ENCODE measurements around the gene TENM4. TPM values are rescaled to one million over a fixed set of nuclear protein-coding genes. Genes with fewer than 3 reads are reported as not detected.

TENM4 gene
- total RNA-seq, 2 experiments from 2014 or later = not detected

- H3K27me3 Mint-ChIP-seq = no peaks in the 10 kb centered on the region
- no peak overlapping the region for H3K4me3 Mint-ChIP-seq
- H3K36me3 Mint-ChIP-seq (ENCODE audit: low read depth) = no peaks in the 10 kb centered on the region
- ATAC-seq (no peak), DNase-seq (no peak)
- intact Hi-C loops (cut with micrococcal nuclease) = no loop called here
- no peak for TF ChIP-seq CTCF (IDR thresholded peaks at IDR 0.05)
- H3K4me1 Mint-ChIP-seq (ENCODE audit: low read depth) = no peaks in the 10 kb centered on the region
- ChIA-PET POLR2A (no interaction called here), CTCF (no interaction called here)
- H3K27ac Mint-ChIP-seq = no peak overlapping the region
- no peaks in the 10 kb centered on the region for H3K9me3 Mint-ChIP-seq
Measured at GRCh38 chr11:79263001-79263400, 177.8 kb downstream of the TENM4 start.

GRCh38 chr11:79262221-79262620 is 178.6 kb downstream of the TENM4 start:
- Mint-ChIP-seq H3K27ac (no peak overlapping the region), H3K4me3 (no peak overlapping the region), H3K4me1 (ENCODE audit: low read depth) (no peaks in the 10 kb centered on the region), H3K27me3 (no peaks in the 10 kb centered on the region), H3K9me3 (no peaks in the 10 kb centered on the region), H3K36me3 (ENCODE audit: low read depth) (no peaks in the 10 kb centered on the region)
- no peak for DNase-seq
- TF ChIP-seq CTCF (IDR thresholded peaks at IDR 0.05) = no peak
- ChIA-PET POLR2A (no interaction called here), CTCF (no interaction called here)
- ATAC-seq = no peak
- intact Hi-C loops (cut with micrococcal nuclease) = no loop called here

GRCh38 chr11:79261684-79262083 is 179.1 kb downstream of the TENM4 start:
- no peak for ATAC-seq
- Mint-ChIP-seq H3K27ac (no peak overlapping the region), H3K4me3 (no peak overlapping the region), H3K36me3 (ENCODE audit: low read depth) (no peaks in the 10 kb centered on the region), H3K9me3 (no peaks in the 10 kb centered on the region), H3K4me1 (ENCODE audit: low read depth) (no peaks in the 10 kb centered on the region), H3K27me3 (no peaks in the 10 kb centered on the region)
- DNase-seq = no peak
- CTCF ChIA-PET = no interaction called here
- intact Hi-C loops (cut with micrococcal nuclease) = no loop called here
- POLR2A ChIA-PET = no interaction called here
- TF ChIP-seq CTCF (IDR thresholded peaks at IDR 0.05) = no peak

GRCh38 chr11:79259800-79260199 is 181.0 kb downstream of the TENM4 start:
- intact Hi-C loops (cut with micrococcal nuclease) = no loop called here
- ChIA-PET CTCF (no interaction called here), POLR2A (no interaction called here)
- no peaks in the 10 kb centered on the region for H3K9me3 Mint-ChIP-seq
- no peaks in the 10 kb centered on the region for H3K36me3 Mint-ChIP-seq (ENCODE audit: low read depth)
- ATAC-seq = no peak
- H3K4me1 Mint-ChIP-seq (ENCODE audit: low read depth) = no peaks in the 10 kb centered on the region
- H3K27ac Mint-ChIP-seq = no peak overlapping the region
- no peak for TF ChIP-seq CTCF (IDR thresholded peaks at IDR 0.05)
- no peak overlapping the region for H3K4me3 Mint-ChIP-seq
- no peak for DNase-seq
- no peaks in the 10 kb centered on the region for H3K27me3 Mint-ChIP-seq

GRCh38 chr11:79258576-79258975 is 182.3 kb downstream of the TENM4 start:
- CTCF ChIA-PET = no interaction called here
- ATAC-seq (no peak), DNase-seq (no peak)
- H3K9me3 Mint-ChIP-seq = no peaks in the 10 kb centered on the region
- no peaks in the 10 kb centered on the region for H3K27me3 Mint-ChIP-seq
- intact Hi-C loops (cut with micrococcal nuclease) = no loop called here
- H3K36me3 Mint-ChIP-seq (ENCODE audit: low read depth) = no peaks in the 10 kb centered on the region
- TF ChIP-seq CTCF (IDR thresholded peaks at IDR 0.05) = no peak
- POLR2A ChIA-PET = no interaction called here
- no peak overlapping the region for H3K27ac Mint-ChIP-seq
- no peaks in the 10 kb centered on the region for H3K4me1 Mint-ChIP-seq (ENCODE audit: low read depth)
- no peak overlapping the region for H3K4me3 Mint-ChIP-seq

Measured in activated CD8-positive, alpha-beta T cell treated with anti-CD3 and anti-CD28 coated beads for 36 hours (primary cell).